ENCODE measurements around the gene RIMS1.

The RIMS1 gene

DNA sequence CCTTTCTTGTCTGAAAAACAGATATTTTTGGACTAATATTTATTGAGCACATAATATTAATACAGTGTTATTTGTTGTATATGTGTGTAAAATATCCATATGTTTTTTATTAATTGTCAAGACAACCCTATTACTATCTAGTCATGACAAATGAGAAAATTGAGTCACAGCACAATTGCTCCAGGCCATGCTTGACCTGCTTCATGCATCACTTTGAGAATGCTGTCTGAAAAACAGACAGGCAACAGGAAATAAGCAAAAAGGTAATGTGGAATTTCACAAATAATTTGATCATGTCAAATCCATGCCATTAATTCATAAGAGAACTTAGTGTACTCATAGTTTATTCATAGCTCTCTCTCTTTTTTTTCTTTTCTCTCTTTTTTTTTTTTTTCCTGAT lies 246.5 kb downstream of the RIMS1 start:
- ATAC-seq, result no peak; the same call in 2 of the 3 replicates
- TF ChIP-seq, protein P1, sequence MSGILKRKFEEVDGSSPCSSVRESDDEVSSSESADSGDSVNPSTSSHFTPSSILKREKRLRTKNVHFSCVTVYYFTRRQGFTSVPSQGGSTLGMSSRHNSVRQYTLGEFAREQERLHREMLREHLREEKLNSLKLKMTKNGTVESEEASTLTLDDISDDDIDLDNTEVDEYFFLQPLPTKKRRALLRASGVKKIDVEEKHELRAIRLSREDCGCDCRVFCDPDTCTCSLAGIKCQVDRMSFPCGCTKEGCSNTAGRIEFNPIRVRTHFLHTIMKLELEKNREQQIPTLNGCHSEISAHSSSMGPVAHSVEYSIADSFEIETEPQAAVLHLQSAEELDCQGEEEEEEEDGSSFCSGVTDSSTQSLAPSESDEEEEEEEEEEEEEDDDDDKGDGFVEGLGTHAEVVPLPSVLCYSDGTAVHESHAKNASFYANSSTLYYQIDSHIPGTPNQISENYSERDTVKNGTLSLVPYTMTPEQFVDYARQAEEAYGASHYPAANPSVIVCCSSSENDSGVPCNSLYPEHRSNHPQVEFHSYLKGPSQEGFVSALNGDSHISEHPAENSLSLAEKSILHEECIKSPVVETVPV (CRISPR knock-in tag; IDR thresholded peaks at IDR 0.05), result peak; percentile 8; the same call in 1 of the 2 replicates
- peak; percentile 50; the same call in 1 of the 2 replicates for TF ChIP-seq ISL1 (CRISPR knock-in tag; IDR thresholded peaks at IDR 0.05)
- no peak for TF ChIP-seq PPARA (CRISPR knock-in tag; IDR thresholded peaks at IDR 0.05; ENCODE audit: borderline replicate concordance)
- peak; percentile 71 for TF ChIP-seq TCF4 (CRISPR knock-in tag; IDR thresholded peaks at IDR 0.05; ENCODE audit: borderline replicate concordance)
- TF ChIP-seq, protein P2, sequence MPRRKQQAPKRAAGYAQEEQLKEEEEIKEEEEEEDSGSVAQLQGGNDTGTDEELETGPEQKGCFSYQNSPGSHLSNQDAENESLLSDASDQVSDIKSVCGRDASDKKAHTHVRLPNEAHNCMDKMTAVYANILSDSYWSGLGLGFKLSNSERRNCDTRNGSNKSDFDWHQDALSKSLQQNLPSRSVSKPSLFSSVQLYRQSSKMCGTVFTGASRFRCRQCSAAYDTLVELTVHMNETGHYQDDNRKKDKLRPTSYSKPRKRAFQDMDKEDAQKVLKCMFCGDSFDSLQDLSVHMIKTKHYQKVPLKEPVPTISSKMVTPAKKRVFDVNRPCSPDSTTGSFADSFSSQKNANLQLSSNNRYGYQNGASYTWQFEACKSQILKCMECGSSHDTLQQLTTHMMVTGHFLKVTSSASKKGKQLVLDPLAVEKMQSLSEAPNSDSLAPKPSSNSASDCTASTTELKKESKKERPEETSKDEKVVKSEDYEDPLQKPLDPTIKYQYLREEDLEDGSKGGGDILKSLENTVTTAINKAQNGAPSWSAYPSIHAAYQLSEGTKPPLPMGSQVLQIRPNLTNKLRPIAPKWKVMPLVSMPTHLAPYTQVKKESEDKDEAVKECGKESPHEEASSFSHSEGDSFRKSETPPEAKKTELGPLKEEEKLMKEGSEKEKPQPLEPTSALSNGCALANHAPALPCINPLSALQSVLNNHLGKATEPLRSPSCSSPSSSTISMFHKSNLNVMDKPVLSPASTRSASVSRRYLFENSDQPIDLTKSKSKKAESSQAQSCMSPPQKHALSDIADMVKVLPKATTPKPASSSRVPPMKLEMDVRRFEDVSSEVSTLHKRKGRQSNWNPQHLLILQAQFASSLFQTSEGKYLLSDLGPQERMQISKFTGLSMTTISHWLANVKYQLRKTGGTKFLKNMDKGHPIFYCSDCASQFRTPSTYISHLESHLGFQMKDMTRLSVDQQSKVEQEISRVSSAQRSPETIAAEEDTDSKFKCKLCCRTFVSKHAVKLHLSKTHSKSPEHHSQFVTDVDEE (CRISPR knock-in tag; IDR thresholded peaks at IDR 0.05), result peak; percentile 84; the same call in 1 of the 2 replicates
- TF ChIP-seq, protein P3, sequence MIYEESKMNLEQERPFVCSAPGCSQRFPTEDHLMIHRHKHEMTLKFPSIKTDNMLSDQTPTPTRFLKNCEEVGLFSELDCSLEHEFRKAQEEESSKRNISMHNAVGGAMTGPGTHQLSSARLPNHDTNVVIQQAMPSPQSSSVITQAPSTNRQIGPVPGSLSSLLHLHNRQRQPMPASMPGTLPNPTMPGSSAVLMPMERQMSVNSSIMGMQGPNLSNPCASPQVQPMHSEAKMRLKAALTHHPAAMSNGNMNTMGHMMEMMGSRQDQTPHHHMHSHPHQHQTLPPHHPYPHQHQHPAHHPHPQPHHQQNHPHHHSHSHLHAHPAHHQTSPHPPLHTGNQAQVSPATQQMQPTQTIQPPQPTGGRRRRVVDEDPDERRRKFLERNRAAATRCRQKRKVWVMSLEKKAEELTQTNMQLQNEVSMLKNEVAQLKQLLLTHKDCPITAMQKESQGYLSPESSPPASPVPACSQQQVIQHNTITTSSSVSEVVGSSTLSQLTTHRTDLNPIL (CRISPR knock-in tag; IDR thresholded peaks at IDR 0.05; ENCODE audit: low read depth), result no peak

DNA sequence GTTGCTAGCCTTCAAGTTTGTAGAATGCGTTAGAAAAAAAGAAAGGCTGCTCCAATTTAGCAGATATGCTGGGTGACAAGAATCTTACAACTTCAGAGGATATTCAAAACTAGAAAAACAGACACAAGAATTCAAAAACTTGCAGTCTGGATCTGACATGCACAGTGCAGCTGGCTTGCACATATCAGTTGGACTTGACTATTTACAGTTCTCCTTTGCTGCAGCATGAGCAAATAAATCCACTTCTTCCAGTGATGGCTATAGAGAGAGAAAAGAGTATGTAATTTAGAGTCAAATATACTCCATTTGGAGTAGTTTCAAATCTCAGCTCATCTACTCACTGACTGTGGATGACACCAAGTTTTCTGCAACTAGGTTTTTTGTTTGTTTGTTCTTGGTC lies 247.0 kb downstream of the RIMS1 start:
- TF ChIP-seq ZFP30 (CRISPR knock-in tag; IDR thresholded peaks at IDR 0.05) (no peak), GLIS3 (CRISPR knock-in tag; IDR thresholded peaks at IDR 0.05) (no peak), TOX (CRISPR knock-in tag; IDR thresholded peaks at IDR 0.05; ENCODE audit: borderline replicate concordance) (no peak), ZNF8 (CRISPR knock-in tag; IDR thresholded peaks at IDR 0.05) (no peak), RARB (CRISPR knock-in tag; IDR thresholded peaks at IDR 0.05) (no peak), ESRRG (CRISPR knock-in tag; IDR thresholded peaks at IDR 0.05) (no peak), ZFP3 (CRISPR knock-in tag; IDR thresholded peaks at IDR 0.05) (no peak), SNAI2 (CRISPR knock-in tag; IDR thresholded peaks at IDR 0.05) (no peak), TCF4 (CRISPR knock-in tag; IDR thresholded peaks at IDR 0.05; ENCODE audit: borderline replicate concordance) (no peak), PPARA (CRISPR knock-in tag; IDR thresholded peaks at IDR 0.05; ENCODE audit: borderline replicate concordance) (no peak), BACH2 (CRISPR knock-in tag; IDR thresholded peaks at IDR 0.05; ENCODE audit: borderline replicate concordance) (no peak), ISL1 (CRISPR knock-in tag; IDR thresholded peaks at IDR 0.05) (no peak), ZNF70 (CRISPR knock-in tag; IDR thresholded peaks at IDR 0.05) (no peak), ZC3H10 (CRISPR knock-in tag; IDR thresholded peaks at IDR 0.05) (no peak), CSDC2 (CRISPR knock-in tag; IDR thresholded peaks at IDR 0.05) (no peak)
- TF ChIP-seq, protein P4, sequence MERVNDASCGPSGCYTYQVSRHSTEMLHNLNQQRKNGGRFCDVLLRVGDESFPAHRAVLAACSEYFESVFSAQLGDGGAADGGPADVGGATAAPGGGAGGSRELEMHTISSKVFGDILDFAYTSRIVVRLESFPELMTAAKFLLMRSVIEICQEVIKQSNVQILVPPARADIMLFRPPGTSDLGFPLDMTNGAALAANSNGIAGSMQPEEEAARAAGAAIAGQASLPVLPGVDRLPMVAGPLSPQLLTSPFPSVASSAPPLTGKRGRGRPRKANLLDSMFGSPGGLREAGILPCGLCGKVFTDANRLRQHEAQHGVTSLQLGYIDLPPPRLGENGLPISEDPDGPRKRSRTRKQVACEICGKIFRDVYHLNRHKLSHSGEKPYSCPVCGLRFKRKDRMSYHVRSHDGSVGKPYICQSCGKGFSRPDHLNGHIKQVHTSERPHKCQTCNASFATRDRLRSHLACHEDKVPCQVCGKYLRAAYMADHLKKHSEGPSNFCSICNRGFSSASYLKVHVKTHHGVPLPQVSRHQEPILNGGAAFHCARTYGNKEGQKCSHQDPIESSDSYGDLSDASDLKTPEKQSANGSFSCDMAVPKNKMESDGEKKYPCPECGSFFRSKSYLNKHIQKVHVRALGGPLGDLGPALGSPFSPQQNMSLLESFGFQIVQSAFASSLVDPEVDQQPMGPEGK (CRISPR knock-in tag; IDR thresholded peaks at IDR 0.05; ENCODE audit: borderline replicate concordance), result no peak
- TF ChIP-seq, protein P1 (CRISPR knock-in tag; IDR thresholded peaks at IDR 0.05), result no peak
- TF ChIP-seq, protein P5, sequence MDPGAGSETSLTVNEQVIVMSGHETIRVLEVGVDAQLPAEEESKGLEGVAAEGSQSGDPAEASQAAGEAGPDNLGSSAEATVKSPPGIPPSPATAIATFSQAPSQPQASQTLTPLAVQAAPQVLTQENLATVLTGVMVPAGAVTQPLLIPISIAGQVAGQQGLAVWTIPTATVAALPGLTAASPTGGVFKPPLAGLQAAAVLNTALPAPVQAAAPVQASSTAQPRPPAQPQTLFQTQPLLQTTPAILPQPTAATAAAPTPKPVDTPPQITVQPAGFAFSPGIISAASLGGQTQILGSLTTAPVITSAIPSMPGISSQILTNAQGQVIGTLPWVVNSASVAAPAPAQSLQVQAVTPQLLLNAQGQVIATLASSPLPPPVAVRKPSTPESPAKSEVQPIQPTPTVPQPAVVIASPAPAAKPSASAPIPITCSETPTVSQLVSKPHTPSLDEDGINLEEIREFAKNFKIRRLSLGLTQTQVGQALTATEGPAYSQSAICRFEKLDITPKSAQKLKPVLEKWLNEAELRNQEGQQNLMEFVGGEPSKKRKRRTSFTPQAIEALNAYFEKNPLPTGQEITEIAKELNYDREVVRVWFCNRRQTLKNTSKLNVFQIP (CRISPR knock-in tag; IDR thresholded peaks at IDR 0.05; ENCODE audit: borderline replicate concordance, low read depth), result no peak
- TF ChIP-seq, protein P3 (CRISPR knock-in tag; IDR thresholded peaks at IDR 0.05; ENCODE audit: low read depth), result no peak
- TF ChIP-seq, protein P2 (CRISPR knock-in tag; IDR thresholded peaks at IDR 0.05), result no peak
- no peak for ATAC-seq
